Measurements from ENCODE around the gene FZR1.
A peak's percentile ranks its signal among the peaks of the same experiment; 100 is the strongest.

Gene FZR1

GRCh38 chr19:3469638-3470499 lies 36.2 kb upstream of the FZR1 start:
- H3K27ac ChIP-seq (replicated peaks; ENCODE audit: low read length) = no peak overlapping the region
- no CpG with 5 or more reads among the region's 14 CpGs for WGBS, 2 donors (ENCODE audit: extremely low coverage in 2 of 2, insufficient read length in 2 of 2, insufficient replicate concordance in 1 of 2)
- no peak overlapping the region for H3K4me2 ChIP-seq (ENCODE audit: insufficient read depth, low read length, poor library complexity, severe bottlenecking)
- H3K4me3 ChIP-seq (ENCODE audit: low read length in 2 of 2) = no peak overlapping the region
- H3K4ac ChIP-seq (ENCODE audit: low read length) = peak overlapping the region; percentile 42
- H3K9ac ChIP-seq (ENCODE audit: low read depth, low read length, poor library complexity) = no peak overlapping the region
- H2BK5ac ChIP-seq (ENCODE audit: low read length) = no peak overlapping the region
- peak overlapping the region; percentile 18 for H3K18ac ChIP-seq (ENCODE audit: low read length)
- H4K91ac ChIP-seq (ENCODE audit: low read depth, low read length, poor library complexity) = no peak overlapping the region
- no peaks in the 10 kb centered on the region for H3K36me3 ChIP-seq (replicated peaks in 1 of 2; ENCODE audit: control insufficient read depth in 2 of 2, insufficient read depth in 2 of 2, low read length in 2 of 2)
- peak overlapping the region; percentile 37 for H2AK5ac ChIP-seq (ENCODE audit: low read depth, low read length)
- no peak overlapping the region for H3K14ac ChIP-seq (ENCODE audit: low read length)
- no peaks in the 10 kb centered on the region for H3K4me1 ChIP-seq (ENCODE audit: control insufficient read depth in 2 of 2, insufficient read depth in 1 of 2, low read depth in 1 of 2, low read length in 2 of 2)
- H4K8ac ChIP-seq (ENCODE audit: low read depth, low read length) = no peak overlapping the region
- H2BK120ac ChIP-seq (ENCODE audit: low read depth, low read length) = no peak overlapping the region
- no peak overlapping the region for H3K23ac ChIP-seq (ENCODE audit: low read depth, low read length, poor library complexity)
- no peaks in the 10 kb centered on the region for H3K79me1 ChIP-seq (ENCODE audit: low read depth, low read length)
- no peak for DNase-seq (ENCODE audit: low spot score)
- peaks cover 0 to 16% of the 10 kb centered on the region in 2 donors for H3K9me3 ChIP-seq (replicated peaks in 1 of 2; ENCODE audit: control insufficient read depth in 2 of 2, insufficient read depth in 1 of 2, low read depth in 1 of 2, low read length in 2 of 2)
- H2BK15ac ChIP-seq (ENCODE audit: low read length) = no peak overlapping the region
- H3K27me3 ChIP-seq (ENCODE audit: control insufficient read depth in 3 of 3, insufficient read depth in 3 of 3, low read depth in 1 of 3, low read length in 3 of 3) = peaks cover 2 to 21% (median 15%) of the 10 kb centered on the region in 3 experiments
- H2AFZ ChIP-seq (ENCODE audit: low read length) = no peak overlapping the region
- H2BK12ac ChIP-seq (ENCODE audit: low read length) = no peak overlapping the region

GRCh38 chr19:3470500-3471128 lies 35.5 kb upstream of the FZR1 start:
- Histone ChIP-seq H3K18ac (ENCODE audit: low read length) (no peak overlapping the region), H3K9ac (ENCODE audit: low read depth, low read length, poor library complexity) (no peak overlapping the region), H3K4me2 (ENCODE audit: insufficient read depth, low read length, poor library complexity, severe bottlenecking) (no peak overlapping the region), H2BK5ac (ENCODE audit: low read length) (no peak overlapping the region), H2BK15ac (ENCODE audit: low read length) (no peak overlapping the region), H3K4me1 (ENCODE audit: control insufficient read depth in 2 of 2, insufficient read depth in 1 of 2, low read depth in 1 of 2, low read length in 2 of 2) (no peaks in the 10 kb centered on the region), H3K4me3 (ENCODE audit: low read length in 2 of 2) (no peak overlapping the region), H3K36me3 (replicated peaks in 1 of 2; ENCODE audit: control insufficient read depth in 2 of 2, insufficient read depth in 2 of 2, low read length in 2 of 2) (no peaks in the 10 kb centered on the region), H2BK120ac (ENCODE audit: low read depth, low read length) (no peak overlapping the region), H4K91ac (ENCODE audit: low read depth, low read length, poor library complexity) (peak overlapping the region; percentile 30), H3K27me3 (ENCODE audit: control insufficient read depth in 3 of 3, insufficient read depth in 3 of 3, low read depth in 1 of 3, low read length in 3 of 3) (peaks cover 0 to 19% (median 18%) of the 10 kb centered on the region in 3 experiments), H3K9me3 (replicated peaks in 1 of 2; ENCODE audit: control insufficient read depth in 2 of 2, insufficient read depth in 1 of 2, low read depth in 1 of 2, low read length in 2 of 2) (peaks cover 0 to 16% of the 10 kb centered on the region in 2 donors), H2AK5ac (ENCODE audit: low read depth, low read length) (no peak overlapping the region), H3K23ac (ENCODE audit: low read depth, low read length, poor library complexity) (peak overlapping the region; percentile 55), H3K27ac (replicated peaks; ENCODE audit: low read length) (no peak overlapping the region), H4K8ac (ENCODE audit: low read depth, low read length) (peak overlapping the region; percentile 17), H2AFZ (ENCODE audit: low read length) (no peak overlapping the region), H3K14ac (ENCODE audit: low read length) (peak overlapping the region; percentile 38), H2BK12ac (ENCODE audit: low read length) (no peak overlapping the region), H3K79me1 (ENCODE audit: low read depth, low read length) (no peaks in the 10 kb centered on the region), H3K4ac (ENCODE audit: low read length) (no peak overlapping the region)
- no peak for DNase-seq (ENCODE audit: low spot score)
- no CpG with 5 or more reads among the region's 11 CpGs for WGBS, 2 donors (ENCODE audit: extremely low coverage in 2 of 2, insufficient read length in 2 of 2, insufficient replicate concordance in 1 of 2)

- no peak overlapping the region for H3K4ac ChIP-seq (ENCODE audit: low read length)
- H3K4me1 ChIP-seq (ENCODE audit: control insufficient read depth in 2 of 2, insufficient read depth in 1 of 2, low read depth in 1 of 2, low read length in 2 of 2) = no peaks in the 10 kb centered on the region
- H2AFZ ChIP-seq (ENCODE audit: low read length) = no peak overlapping the region
- no peak overlapping the region for H2BK12ac ChIP-seq (ENCODE audit: low read length)
- peaks cover 0 to 11% of the 10 kb centered on the region in 2 donors for H3K9me3 ChIP-seq (replicated peaks in 1 of 2; ENCODE audit: control insufficient read depth in 2 of 2, insufficient read depth in 1 of 2, low read depth in 1 of 2, low read length in 2 of 2)
- no peak overlapping the region for H3K9ac ChIP-seq (ENCODE audit: low read depth, low read length, poor library complexity)
- WGBS, 2 donors (ENCODE audit: extremely low coverage in 2 of 2, insufficient read length in 2 of 2, insufficient replicate concordance in 1 of 2) = no CpG with 5 or more reads among the region's 24 CpGs
- H2AK5ac ChIP-seq (ENCODE audit: low read depth, low read length) = peak overlapping the region; percentile 83
- H3K14ac ChIP-seq (ENCODE audit: low read length) = no peak overlapping the region
- no peak overlapping the region for H2BK120ac ChIP-seq (ENCODE audit: low read depth, low read length)
- peak overlapping the region; percentile 81 for H3K23ac ChIP-seq (ENCODE audit: low read depth, low read length, poor library complexity)
- no peak for DNase-seq (ENCODE audit: low spot score)
- H4K91ac ChIP-seq (ENCODE audit: low read depth, low read length, poor library complexity) = no peak overlapping the region
- H3K79me1 ChIP-seq (ENCODE audit: low read depth, low read length) = no peaks in the 10 kb centered on the region
- peak overlapping the region; percentile 38 for H2BK15ac ChIP-seq (ENCODE audit: low read length)
- no peak overlapping the region for H3K4me3 ChIP-seq (ENCODE audit: low read length in 2 of 2)
- H3K27me3 ChIP-seq (ENCODE audit: control insufficient read depth in 3 of 3, insufficient read depth in 3 of 3, low read depth in 1 of 3, low read length in 3 of 3) = peaks cover 0 to 16% (median 7%) of the 10 kb centered on the region in 3 experiments
- H3K18ac ChIP-seq (ENCODE audit: low read length) = no peak overlapping the region
- no peak overlapping the region for H2BK5ac ChIP-seq (ENCODE audit: low read length)
- H4K8ac ChIP-seq (ENCODE audit: low read depth, low read length) = no peak overlapping the region
- no peak overlapping the region for H3K4me2 ChIP-seq (ENCODE audit: insufficient read depth, low read length, poor library complexity, severe bottlenecking)
- H3K36me3 ChIP-seq (replicated peaks in 1 of 2; ENCODE audit: control insufficient read depth in 2 of 2, insufficient read depth in 2 of 2, low read length in 2 of 2) = no peaks in the 10 kb centered on the region
- no peak overlapping the region for H3K27ac ChIP-seq (replicated peaks; ENCODE audit: low read length)
Observed at GRCh38 chr19:3471954-3472655, 34.0 kb upstream of the FZR1 start.

- no peak overlapping the region for H2BK15ac ChIP-seq (ENCODE audit: low read length)
- no peak overlapping the region for H2BK120ac ChIP-seq (ENCODE audit: low read depth, low read length)
- no peak overlapping the region for H3K14ac ChIP-seq (ENCODE audit: low read length)
- H3K23ac ChIP-seq (ENCODE audit: low read depth, low read length, poor library complexity) = peak overlapping the region; percentile 61
- peaks cover 0 to 6% of the 10 kb centered on the region in 2 donors for H3K9me3 ChIP-seq (replicated peaks in 1 of 2; ENCODE audit: control insufficient read depth in 2 of 2, insufficient read depth in 1 of 2, low read depth in 1 of 2, low read length in 2 of 2)
- no peak for DNase-seq (ENCODE audit: low spot score)
- no peak overlapping the region for H4K91ac ChIP-seq (ENCODE audit: low read depth, low read length, poor library complexity)
- no peak overlapping the region for H3K27ac ChIP-seq (replicated peaks; ENCODE audit: low read length)
- H3K4ac ChIP-seq (ENCODE audit: low read length) = no peak overlapping the region
- H3K4me2 ChIP-seq (ENCODE audit: insufficient read depth, low read length, poor library complexity, severe bottlenecking) = no peak overlapping the region
- H3K79me1 ChIP-seq (ENCODE audit: low read depth, low read length) = no peaks in the 10 kb centered on the region
- H3K4me1 ChIP-seq (ENCODE audit: control insufficient read depth in 2 of 2, insufficient read depth in 1 of 2, low read depth in 1 of 2, low read length in 2 of 2) = no peaks in the 10 kb centered on the region
- H2AK5ac ChIP-seq (ENCODE audit: low read depth, low read length) = peak overlapping the region; percentile 37
- no peaks in the 10 kb centered on the region for H3K36me3 ChIP-seq (replicated peaks in 1 of 2; ENCODE audit: control insufficient read depth in 2 of 2, insufficient read depth in 2 of 2, low read length in 2 of 2)
- H4K8ac ChIP-seq (ENCODE audit: low read depth, low read length) = no peak overlapping the region
- no peak overlapping the region for H3K18ac ChIP-seq (ENCODE audit: low read length)
- H2BK5ac ChIP-seq (ENCODE audit: low read length) = no peak overlapping the region
- H3K4me3 ChIP-seq (ENCODE audit: low read length in 2 of 2) = no peak overlapping the region
- no peak overlapping the region for H3K9ac ChIP-seq (ENCODE audit: low read depth, low read length, poor library complexity)
- no CpG with 5 or more reads among the region's 8 CpGs for WGBS, 2 donors (ENCODE audit: extremely low coverage in 2 of 2, insufficient read length in 2 of 2, insufficient replicate concordance in 1 of 2)
- H3K27me3 ChIP-seq (ENCODE audit: control insufficient read depth in 3 of 3, insufficient read depth in 3 of 3, low read depth in 1 of 3, low read length in 3 of 3) = peaks cover 0 to 24% (median 9%) of the 10 kb centered on the region in 3 experiments
- H2BK12ac ChIP-seq (ENCODE audit: low read length) = no peak overlapping the region
- no peak overlapping the region for H2AFZ ChIP-seq (ENCODE audit: low read length)
Observed at GRCh38 chr19:3474010-3474409, 32.1 kb upstream of the FZR1 start.
